CD14-positive monocyte (primary cell): ENCODE results near the gene RILPL1. TPM values are rescaled to one million over a fixed set of nuclear protein-coding genes. Genes with fewer than 3 reads are reported as not detected.

Experiments
- DNase-seq, 3 donors: peaks; one replicate each; pipeline ENCODE4 v3.0.0-alpha.2; 2011 to 2022
- H2AFZ ChIP-seq: 2 replicates; pipeline ENCODE4 v1.6.0; 2012; ENCODE audit warnings: mild to moderate bottlenecking, low read depth, low read length, inconsistent platforms; ENCODE audit not compliant: insufficient read depth, poor library complexity, severe bottlenecking
- H3K27ac ChIP-seq, 2 donors: 1 replicate in 1 of 2; 2 replicates in 1 of 2; pipeline ENCODE4 v1.5.1; 2012 to 2013; ENCODE audit warnings: low read length in 2 of 2, control low read depth in 1 of 2, inconsistent platforms in 1 of 2, low read depth in 1 of 2, mild to moderate bottlenecking in 1 of 2
- H3K27me3 ChIP-seq, 2 donors: one replicate each; pipeline versions ENCODE4 v1.6.0 to v1.6.1; 2011 to 2013; ENCODE audit warnings: low read length in 2 of 2; ENCODE audit not compliant: control insufficient read depth in 2 of 2, insufficient read depth in 2 of 2
- H3K36me3 ChIP-seq, 2 donors: replicated peaks in 1 of 2; 1 replicate in 1 of 2; 2 replicates in 1 of 2; pipeline versions ENCODE4 v1.5.1 to v1.6.1; 2012 to 2013; ENCODE audit warnings: low read length in 2 of 2, control low read depth in 1 of 2, inconsistent platforms in 1 of 2, mild to moderate bottlenecking in 1 of 2; ENCODE audit not compliant: insufficient read depth in 2 of 2, control insufficient read depth in 1 of 2
- H3K4me1 ChIP-seq, 2 donors: 1 replicate in 1 of 2; 2 replicates in 1 of 2; pipeline versions ENCODE4 v1.5.1 to v1.6.1; 2012 to 2013; ENCODE audit warnings: low read length in 2 of 2, control low read depth in 1 of 2, inconsistent platforms in 1 of 2, mild to moderate bottlenecking in 1 of 2, moderate library complexity in 1 of 2; ENCODE audit not compliant: insufficient read depth in 2 of 2, control insufficient read depth in 1 of 2
- H3K4me2 ChIP-seq: replicated peaks from 2 replicates; pipeline ENCODE3; 2012; ENCODE audit warnings: low read length, moderate library complexity, mild to moderate bottlenecking; ENCODE audit not compliant: poor library complexity, severe bottlenecking; ENCODE audit errors: extremely low read depth
- H3K4me3 ChIP-seq, 3 experiments: fragments of 200-600 bp in 1 of 3; sonication (generic) in 1 of 3; replicated peaks in 1 of 3; 1 replicate in 2 of 3; 2 replicates in 1 of 3; pipeline ENCODE4 v1.5.1; 2011 to 2013; ENCODE audit warnings: low read length in 3 of 3, mild to moderate bottlenecking in 3 of 3, control low read depth in 2 of 3, low read depth in 2 of 3, inconsistent platforms in 1 of 3, moderate library complexity in 1 of 3
- H3K79me2 ChIP-seq: 2 replicates; pipeline ENCODE4 v1.6.0; 2012; ENCODE audit warnings: mild to moderate bottlenecking, control low read depth, inconsistent platforms, low read length, moderate library complexity; ENCODE audit not compliant: insufficient read depth
- H3K9ac ChIP-seq: 2 replicates; pipeline ENCODE4 v1.6.0; 2017; ENCODE audit warnings: low read length, mild to moderate bottlenecking; ENCODE audit not compliant: insufficient read depth, poor library complexity, severe bottlenecking
- H3K9me3 ChIP-seq, 2 donors: replicated peaks in 1 of 2; 1 replicate in 1 of 2; 2 replicates in 1 of 2; pipeline versions ENCODE4 v1.5.1 to v1.6.1; 2012 to 2013; ENCODE audit warnings: low read length in 2 of 2, control low read depth in 1 of 2; ENCODE audit not compliant: control insufficient read depth in 1 of 2, insufficient read depth in 1 of 2
- H4K20me1 ChIP-seq: 2 replicates; pipeline ENCODE4 v1.6.0; 2012; ENCODE audit warnings: mild to moderate bottlenecking, low read length, control low read depth, moderate library complexity; ENCODE audit not compliant: insufficient read depth
- H3K27ac Mint-ChIP-seq, 7 donors: one replicate each; pipeline ENCODE4 v1.8.0; 2020; ENCODE audit warnings: mild to moderate bottlenecking in 7 of 7, mixed read lengths in 7 of 7, moderate library complexity in 6 of 7, inconsistent platforms in 2 of 7
- H3K27me3 Mint-ChIP-seq, 3 donors: one replicate each; pipeline ENCODE4 v1.8.0; 2021 to 2022; ENCODE audit warnings: low read depth in 3 of 3, mild to moderate bottlenecking in 3 of 3, mixed read lengths in 3 of 3, moderate library complexity in 3 of 3, inconsistent platforms in 1 of 3
- H3K36me3 Mint-ChIP-seq, 2 donors: one replicate each; pipeline ENCODE4 v1.8.0; 2020; ENCODE audit warnings: mixed read lengths in 2 of 2, inconsistent platforms in 1 of 2, mild to moderate bottlenecking in 1 of 2
- H3K4me1 Mint-ChIP-seq: one replicate; pipeline ENCODE4 v1.8.0; 2020; ENCODE audit warnings: mild to moderate bottlenecking, mixed read lengths
- H3K4me3 Mint-ChIP-seq, 2 donors: one replicate each; pipeline ENCODE4 v1.8.0; 2020; ENCODE audit warnings: mild to moderate bottlenecking in 2 of 2, mixed read lengths in 2 of 2, moderate library complexity in 1 of 2
- H3K9me3 Mint-ChIP-seq, 7 donors: one replicate each; pipeline ENCODE4 v1.8.0; 2020 to 2022; ENCODE audit warnings: mixed read lengths in 7 of 7, mild to moderate bottlenecking in 6 of 7, moderate library complexity in 6 of 7, inconsistent platforms in 2 of 7
- WGBS: methylation state at CpG from one replicate; pipeline ENCODE4 v1.1.5; 2013; ENCODE audit warnings: missing lambda C conversion rate; ENCODE audit not compliant: insufficient coverage; 5-methylcytosine and 5-hydroxymethylcytosine counted together
- intact Hi-C, 2 donors: fragments of 100-400 bp; cut with micrococcal nuclease; formaldehyde crosslinking; loops; one replicate each; pipeline versions ENCODE4 v1.15.0 to v1.15.1; 2023
- polyA plus RNA-seq, 3 donors: library from polyadenylated mRNA; depleted of rRNA in 1 of 3; unstranded in 2 of 3; stranded (reverse) in 1 of 3; fragments of 300-500 nt in 2 of 3; fragments of >200 nt in 1 of 3; fragmentation: Illumina TruSeq in 2 of 3; gene quantifications; 1 replicate in 2 of 3; 2 replicates in 1 of 3; pipeline ENCODE4 v1.2.3, GENCODE V29; 2012 to 2021
- TF ChIP-seq, protein P1 (sequence below): fragments of 200-600 bp; IDR thresholded peaks from one replicate; pipeline ENCODE4 v1.8.0; 2022; ENCODE audit warnings: antibody characterized with exemption, mild to moderate bottlenecking

RILPL1 gene
- polyA plus RNA-seq, 3 donors = 1.2 TPM; not detected in 2

DNA sequence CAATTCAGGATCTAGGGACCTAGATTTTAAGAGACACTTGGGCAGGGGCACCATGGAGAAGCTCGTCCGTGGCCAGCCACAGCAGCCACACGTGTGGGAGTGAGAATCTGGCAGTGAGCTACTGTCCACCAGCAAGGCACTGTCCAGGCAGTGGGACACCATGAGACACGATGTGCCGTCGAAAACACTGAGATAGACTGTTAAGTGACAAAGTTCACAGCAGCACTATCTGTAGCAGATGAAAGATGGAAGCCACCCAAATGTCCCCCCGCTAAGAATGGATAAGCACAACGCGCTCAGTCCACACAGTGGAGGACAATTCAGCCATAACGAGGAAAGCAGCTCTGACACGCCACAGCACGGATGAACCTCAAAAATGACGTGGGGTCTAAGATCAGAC lies 19.7 kb downstream of the RILPL1 start:
- H3K4me2 ChIP-seq = no peak overlapping the region
- no peaks in the 10 kb centered on the region for H3K9me3 ChIP-seq
- TF ChIP-seq, protein P1, sequence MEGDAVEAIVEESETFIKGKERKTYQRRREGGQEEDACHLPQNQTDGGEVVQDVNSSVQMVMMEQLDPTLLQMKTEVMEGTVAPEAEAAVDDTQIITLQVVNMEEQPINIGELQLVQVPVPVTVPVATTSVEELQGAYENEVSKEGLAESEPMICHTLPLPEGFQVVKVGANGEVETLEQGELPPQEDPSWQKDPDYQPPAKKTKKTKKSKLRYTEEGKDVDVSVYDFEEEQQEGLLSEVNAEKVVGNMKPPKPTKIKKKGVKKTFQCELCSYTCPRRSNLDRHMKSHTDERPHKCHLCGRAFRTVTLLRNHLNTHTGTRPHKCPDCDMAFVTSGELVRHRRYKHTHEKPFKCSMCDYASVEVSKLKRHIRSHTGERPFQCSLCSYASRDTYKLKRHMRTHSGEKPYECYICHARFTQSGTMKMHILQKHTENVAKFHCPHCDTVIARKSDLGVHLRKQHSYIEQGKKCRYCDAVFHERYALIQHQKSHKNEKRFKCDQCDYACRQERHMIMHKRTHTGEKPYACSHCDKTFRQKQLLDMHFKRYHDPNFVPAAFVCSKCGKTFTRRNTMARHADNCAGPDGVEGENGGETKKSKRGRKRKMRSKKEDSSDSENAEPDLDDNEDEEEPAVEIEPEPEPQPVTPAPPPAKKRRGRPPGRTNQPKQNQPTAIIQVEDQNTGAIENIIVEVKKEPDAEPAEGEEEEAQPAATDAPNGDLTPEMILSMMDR = no peak
- no peaks in the 10 kb centered on the region for H3K36me3 ChIP-seq
- H3K27me3 ChIP-seq = no peaks in the 10 kb centered on the region
- no peak overlapping the region for H3K27ac Mint-ChIP-seq
- no peak overlapping the region for H3K9ac ChIP-seq
- no peak overlapping the region for H2AFZ ChIP-seq
- no peaks in the 10 kb centered on the region for H3K4me1 ChIP-seq
- peaks cover 0 to 4% (median 0%) of the 10 kb centered on the region in 7 donors for H3K9me3 Mint-ChIP-seq
- whole genome bisulfite sequencing = 90% methylated on average over 13 of the region's 13 CpGs
- no peaks in the 10 kb centered on the region for H4K20me1 ChIP-seq
- no peak overlapping the region for H3K27ac ChIP-seq
- peaks cover 4 to 7% of the 10 kb centered on the region in 2 donors for H3K36me3 Mint-ChIP-seq
- peaks cover 7% of the 10 kb centered on the region for H3K4me1 Mint-ChIP-seq
- H3K79me2 ChIP-seq = no peaks in the 10 kb centered on the region
- peaks cover 0 to 4% (median 1%) of the 10 kb centered on the region in 3 donors for H3K27me3 Mint-ChIP-seq
- H3K4me3 ChIP-seq = no peak overlapping the region
- intact Hi-C loops = no loop called here
- DNase-seq = no peak
- no peak overlapping the region for H3K4me3 Mint-ChIP-seq

DNA sequence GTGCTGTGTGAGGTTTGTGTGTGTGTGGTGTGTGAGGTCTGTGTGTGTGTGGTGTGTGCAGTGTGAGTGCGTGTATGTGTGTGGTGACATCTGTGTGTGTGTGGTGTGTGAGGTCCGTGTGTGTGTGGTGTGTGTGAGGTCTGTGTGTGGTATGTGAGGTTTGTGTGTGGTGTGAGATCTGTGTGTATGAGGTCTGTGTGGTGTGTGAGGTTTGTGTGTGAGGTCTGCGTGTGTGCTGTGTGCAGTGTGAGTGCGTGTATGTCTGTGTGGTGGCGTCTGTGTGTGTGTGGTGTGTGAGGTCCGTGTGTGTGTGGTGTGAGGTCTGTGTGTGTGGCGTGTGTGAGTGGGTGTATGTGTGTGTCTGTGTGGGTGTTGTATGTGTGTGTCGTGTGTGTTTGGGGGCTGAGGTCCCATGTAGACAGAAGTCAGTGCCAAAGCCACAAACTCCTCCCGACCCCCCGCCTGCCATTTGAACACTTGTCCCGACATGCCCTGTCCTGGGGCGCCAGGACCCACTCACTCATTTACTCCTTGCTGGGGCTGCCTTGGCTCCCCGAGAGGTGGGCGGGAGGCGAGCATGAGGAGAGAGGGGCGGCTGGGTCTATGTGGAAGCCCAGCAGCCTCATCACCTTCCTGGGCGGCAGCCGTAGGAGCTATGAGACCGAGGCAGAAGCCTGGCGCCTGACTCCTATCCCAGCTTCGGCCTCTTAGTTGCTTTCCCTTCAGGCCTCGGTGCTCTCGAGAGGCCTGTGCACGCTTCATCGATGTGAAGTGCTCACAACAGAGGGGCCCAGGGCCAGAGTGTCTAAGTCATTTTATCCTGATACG lies 20.5 kb downstream of the RILPL1 start:
- H3K4me3 ChIP-seq = no peak overlapping the region
- H3K27ac ChIP-seq = no peak overlapping the region
- 88% methylated on average over 22 of the region's 26 CpGs for WGBS
- H3K27me3 ChIP-seq = no peaks in the 10 kb centered on the region
- H3K4me2 ChIP-seq = no peak overlapping the region
- H3K4me3 Mint-ChIP-seq = no peak overlapping the region
- no peaks in the 10 kb centered on the region for H3K36me3 ChIP-seq
- no peak for DNase-seq
- H4K20me1 ChIP-seq = no peaks in the 10 kb centered on the region
- H3K27ac Mint-ChIP-seq = no peak overlapping the region
- H3K4me1 ChIP-seq = no peaks in the 10 kb centered on the region
- H3K27me3 Mint-ChIP-seq = peaks cover 0 to 8% (median 3%) of the 10 kb centered on the region in 3 donors
- no peak overlapping the region for H3K9ac ChIP-seq
- intact Hi-C loops = no loop called here
- H3K4me1 Mint-ChIP-seq = peaks cover 7% of the 10 kb centered on the region
- H3K9me3 ChIP-seq = no peaks in the 10 kb centered on the region
- peaks cover 0 to 4% (median 0%) of the 10 kb centered on the region in 7 donors for H3K9me3 Mint-ChIP-seq
- no peaks in the 10 kb centered on the region for H3K79me2 ChIP-seq
- TF ChIP-seq, protein P1 = no peak
- H2AFZ ChIP-seq = no peak overlapping the region
- peaks cover 3 to 5% of the 10 kb centered on the region in 2 donors for H3K36me3 Mint-ChIP-seq
